Colonic mucosa (tissue), 4 donors: ENCODE data around the gene PELI1. TPM values are rescaled to one million over a fixed set of nuclear protein-coding genes. Genes with fewer than 3 reads are reported as not detected.

ENCODE experiments used
- DNase-seq: peaks from one replicate; pipeline ENCODE4 v3.0.0-alpha.2; 2020
- H3K27ac ChIP-seq: fragments of 200-600 bp; one replicate; pipeline ENCODE4 v1.8.0; 2021
- H3K27me3 ChIP-seq: fragments of 200-600 bp; one replicate; pipeline ENCODE4 v1.8.0; 2021
- H3K36me3 ChIP-seq: fragments of 200-600 bp; one replicate; pipeline ENCODE4 v1.8.0; 2021
- H3K4me1 ChIP-seq: fragments of 200-600 bp; one replicate; pipeline ENCODE4 v1.8.0; 2021; ENCODE audit warnings: mild to moderate bottlenecking
- H3K4me3 ChIP-seq: fragments of 200-600 bp; one replicate; pipeline ENCODE4 v1.8.0; 2021
- H3K9ac ChIP-seq, 2 donors: one replicate each; pipeline ENCODE4 v1.7.0; 2013; ENCODE audit warnings: control low read depth in 2 of 2, low read depth in 2 of 2, low read length in 2 of 2
- H3K9me3 ChIP-seq: fragments of 200-600 bp; one replicate; pipeline ENCODE4 v1.8.0; 2021
- CTCF ChIP-seq: fragments of 200-600 bp; IDR thresholded peaks from one replicate; pipeline ENCODE4 v1.8.0; 2022; ENCODE audit warnings: antibody characterized with exemption, mild to moderate bottlenecking
- intact Hi-C: fragments of 100-400 bp; cut with DNase I; formaldehyde crosslinking; loops from one replicate; pipeline ENCODE4 v1.14.1; 2022
- total RNA-seq, 2 donors: library from RNA; stranded (reverse); fragmentation: NEBNext Ultra II Directional in 1 of 2; extraction: Animal tissue kit (Norgen Biotek cat#: 25700) in 1 of 2; gene quantifications; one replicate each; pipeline ENCODE4 v1.2.1, GENCODE V29; 2021
- donor health status: healthy.
- donor health status: DM: no; HTN: no; CAD: no.
- donor health status: DM: no; HTN: no; CAD: no.

The PELI1 gene
- total RNA-seq, 2 donors from 2014 or later = 34.3 to 57.6 TPM

GRCh38 chr2:64189167-64189566 is 44.9 kb upstream of the PELI1 start:
- TF ChIP-seq CTCF = no peak
- Histone ChIP-seq H3K4me1 (no peaks in the 10 kb centered on the region), H3K9me3 (no peaks in the 10 kb centered on the region), H3K4me3 (no peak overlapping the region), H3K36me3 (no peaks in the 10 kb centered on the region), H3K9ac (no peak overlapping the region), H3K27ac (no peak overlapping the region), H3K27me3 (no peaks in the 10 kb centered on the region)
- intact Hi-C loops = no loop called here
- no peak for DNase-seq

- no peaks in the 10 kb centered on the region for H3K4me1 ChIP-seq
- no peaks in the 10 kb centered on the region for H3K9me3 ChIP-seq
- no peak overlapping the region for H3K9ac ChIP-seq
- H3K27ac ChIP-seq = no peak overlapping the region
- no peaks in the 10 kb centered on the region for H3K36me3 ChIP-seq
- intact Hi-C loops = no loop called here
- no peak for TF ChIP-seq CTCF
- no peak for DNase-seq
- no peak overlapping the region for H3K4me3 ChIP-seq
- no peaks in the 10 kb centered on the region for H3K27me3 ChIP-seq
These were observed 42.7 kb upstream of the PELI1 start for GRCh38 chr2:64186699-64187605.

- intact Hi-C loops = no loop called here
- TF ChIP-seq CTCF = no peak
These were observed 35.5 kb upstream of the PELI1 start for GRCh38 chr2:64179582-64180321.

GRCh38 chr2:64177315-64177714 is 33.1 kb upstream of the PELI1 start:
- Histone ChIP-seq H3K36me3 (no peaks in the 10 kb centered on the region), H3K27ac (no peak overlapping the region), H3K9me3 (no peaks in the 10 kb centered on the region), H3K9ac (no peak overlapping the region), H3K4me1 (no peaks in the 10 kb centered on the region), H3K27me3 (no peaks in the 10 kb centered on the region), H3K4me3 (no peak overlapping the region)
- intact Hi-C loops = no loop called here
- no peak for DNase-seq
- no peak for TF ChIP-seq CTCF

More at GRCh38 chr2:64179582-64180321, 35.5 kb upstream of the PELI1 start:
- no peaks in the 10 kb centered on the region for H3K4me1 ChIP-seq
- H3K27me3 ChIP-seq = no peaks in the 10 kb centered on the region
- H3K9ac ChIP-seq = no peak overlapping the region
- no peak overlapping the region for H3K27ac ChIP-seq
- no peak overlapping the region for H3K4me3 ChIP-seq
- no peaks in the 10 kb centered on the region for H3K36me3 ChIP-seq
- no peaks in the 10 kb centered on the region for H3K9me3 ChIP-seq
- no peak for DNase-seq

- TF ChIP-seq CTCF = no peak
These were observed 31.4 kb upstream of the PELI1 start for GRCh38 chr2:64175419-64176197.

More at GRCh38 chr2:64175419-64176197, 31.4 kb upstream of the PELI1 start:
- no peak overlapping the region for H3K4me3 ChIP-seq
- DNase-seq = no peak
- no peaks in the 10 kb centered on the region for H3K9me3 ChIP-seq
- no peaks in the 10 kb centered on the region for H3K36me3 ChIP-seq
- no peaks in the 10 kb centered on the region for H3K27me3 ChIP-seq
- intact Hi-C loops = no loop called here
- no peaks in the 10 kb centered on the region for H3K4me1 ChIP-seq
- H3K27ac ChIP-seq = no peak overlapping the region
- no peak overlapping the region for H3K9ac ChIP-seq
